H9 (cell line): ENCODE data around the gene CDK10. TPM values are rescaled to one million over a fixed set of nuclear protein-coding genes. Genes with fewer than 3 reads are reported as not detected.
A peak's percentile ranks its signal among the peaks of the same experiment; 100 is the strongest.

Experiments
- DNase-seq: peaks from one replicate; pipeline ENCODE4 v3.0.0-alpha.2; 2017
- H2AFZ ChIP-seq: one replicate; pipeline ENCODE4 v1.6.1; 2013; ENCODE audit warnings: mild to moderate bottlenecking, low read length, control low read depth, moderate library complexity
- H2AK5ac ChIP-seq: 2 replicates; pipeline ENCODE4 v1.6.1; 2013; ENCODE audit warnings: low read length, control low read depth, mixed read lengths; ENCODE audit not compliant: insufficient read length
- H2BK120ac ChIP-seq: one replicate; pipeline ENCODE4 v1.6.1; 2013; ENCODE audit warnings: low read depth, mild to moderate bottlenecking, low read length, control low read depth, inconsistent platforms; ENCODE audit not compliant: poor library complexity, severe bottlenecking
- H2BK12ac ChIP-seq: 2 replicates; pipeline ENCODE4 v1.6.1; 2013; ENCODE audit warnings: low read length, control low read depth, mixed read lengths, low read depth; ENCODE audit not compliant: insufficient read length
- H2BK15ac ChIP-seq: 2 replicates; pipeline ENCODE4 v1.6.1; 2013; ENCODE audit warnings: low read depth, low read length, control low read depth
- H2BK20ac ChIP-seq: one replicate; pipeline ENCODE4 v1.6.1; 2013; ENCODE audit warnings: low read depth, mild to moderate bottlenecking, low read length, control low read depth, inconsistent platforms; ENCODE audit not compliant: poor library complexity, severe bottlenecking
- H2BK5ac ChIP-seq: 2 replicates; pipeline ENCODE4 v1.6.1; 2013; ENCODE audit warnings: low read length, control low read depth, mixed read lengths; ENCODE audit not compliant: insufficient read length
- H3K14ac ChIP-seq: 2 replicates; pipeline ENCODE4 v1.6.1; 2013; ENCODE audit warnings: low read length, control low read depth; ENCODE audit not compliant: insufficient read depth
- H3K18ac ChIP-seq: 2 replicates; pipeline ENCODE4 v1.6.1; 2013; ENCODE audit warnings: low read depth, mild to moderate bottlenecking, mixed read lengths, low read length, control low read depth; ENCODE audit not compliant: insufficient read length
- H3K23ac ChIP-seq: 2 replicates; pipeline ENCODE4 v1.6.1; 2013; ENCODE audit warnings: low read length, control low read depth, mixed read lengths, low read depth; ENCODE audit not compliant: insufficient read length
- H3K23me2 ChIP-seq: 2 replicates; pipeline ENCODE4 v1.6.1; 2013; ENCODE audit warnings: low read depth, mild to moderate bottlenecking, mixed read lengths, low read length, control low read depth; ENCODE audit not compliant: insufficient read length, poor library complexity, severe bottlenecking
- H3K27ac ChIP-seq: 2 replicates; pipeline ENCODE4 v1.5.1; 2013; ENCODE audit warnings: low read length, control low read depth, mixed read lengths, low read depth; ENCODE audit not compliant: insufficient read length
- H3K27me3 ChIP-seq: 2 replicates; pipeline ENCODE4 v1.6.1; 2013; ENCODE audit warnings: low read length, control low read depth, inconsistent platforms; ENCODE audit not compliant: insufficient read depth
- H3K4ac ChIP-seq: 2 replicates; pipeline ENCODE4 v1.6.1; 2013; ENCODE audit warnings: low read depth, mild to moderate bottlenecking, control low read depth, inconsistent platforms, low read length, moderate library complexity
- H3K4me1 ChIP-seq: 2 replicates; pipeline ENCODE4 v1.6.1; 2013; ENCODE audit warnings: low read length, control low read depth, inconsistent platforms; ENCODE audit not compliant: insufficient read depth
- H3K4me2 ChIP-seq: 2 replicates; pipeline ENCODE4 v1.6.1; 2013; ENCODE audit warnings: low read length, control low read depth, mixed read lengths; ENCODE audit not compliant: insufficient read length, insufficient read depth
- H3K56ac ChIP-seq: 2 replicates; pipeline ENCODE4 v1.6.1; 2013; ENCODE audit warnings: low read depth, mild to moderate bottlenecking, mixed read lengths, low read length, control low read depth; ENCODE audit not compliant: insufficient read length
- H3K79me1 ChIP-seq: 2 replicates; pipeline ENCODE4 v1.6.1; 2013; ENCODE audit warnings: low read depth, mild to moderate bottlenecking, moderate library complexity, low read length, control low read depth, inconsistent platforms; ENCODE audit not compliant: insufficient read depth, poor library complexity, severe bottlenecking
- H3K79me2 ChIP-seq: 2 replicates; pipeline ENCODE4 v1.6.1; 2013; ENCODE audit warnings: low read length, control low read depth, inconsistent platforms; ENCODE audit not compliant: insufficient read depth
- H3K9ac ChIP-seq: 2 replicates; pipeline ENCODE4 v1.6.1; 2013; ENCODE audit warnings: low read length, control low read depth, mixed read lengths; ENCODE audit not compliant: insufficient read length; ENCODE audit errors: extremely low read depth
- H3K9me3 ChIP-seq: one replicate; pipeline ENCODE4 v1.6.1; 2013; ENCODE audit warnings: low read depth, low read length, inconsistent platforms; ENCODE audit not compliant: control insufficient read depth
- H3T11ph ChIP-seq: one replicate; pipeline ENCODE4 v1.6.1; 2013; ENCODE audit warnings: mild to moderate bottlenecking, low read length, control low read depth, inconsistent platforms
- H4K20me1 ChIP-seq: one replicate; pipeline ENCODE4 v1.6.1; 2013; ENCODE audit not compliant: control insufficient read depth, insufficient read length, insufficient read depth
- H4K5ac ChIP-seq: 2 replicates; pipeline ENCODE4 v1.6.1; 2013; ENCODE audit warnings: low read depth, mild to moderate bottlenecking, mixed read lengths, low read length, control low read depth; ENCODE audit not compliant: insufficient read length
- H4K8ac ChIP-seq: replicated peaks from 2 replicates; pipeline ENCODE4 v1.6.1; 2013; ENCODE audit warnings: low read length, control low read depth, mixed read lengths, low read depth; ENCODE audit not compliant: insufficient read length
- H4K91ac ChIP-seq: 2 replicates; pipeline ENCODE4 v1.6.1; 2013; ENCODE audit warnings: low read depth, mild to moderate bottlenecking, moderate library complexity, mixed read lengths, low read length, control low read depth; ENCODE audit not compliant: insufficient read length
- H3K27ac Mint-ChIP-seq, 3 experiments: 2 replicates in 2 of 3; 3 replicates in 1 of 3; pipeline ENCODE4 v1.8.0; 2020 to 2021; ENCODE audit warnings: mixed read lengths in 3 of 3, mild to moderate bottlenecking in 1 of 3, moderate library complexity in 1 of 3
- H3K27me3 Mint-ChIP-seq: 2 replicates; pipeline ENCODE4 v1.8.0; 2021; ENCODE audit warnings: low read depth, mild to moderate bottlenecking, moderate library complexity, mixed read lengths
- H3K36me3 Mint-ChIP-seq, 3 experiments: 2 replicates in 2 of 3; 3 replicates in 1 of 3; pipeline ENCODE4 v1.8.0; 2020 to 2021; ENCODE audit warnings: low read depth in 3 of 3, mixed read lengths in 3 of 3; ENCODE audit not compliant: insufficient read depth in 1 of 3
- H3K4me1 Mint-ChIP-seq, 2 experiments: 2 replicates each; pipeline ENCODE4 v1.8.0; 2020; ENCODE audit warnings: mixed read lengths in 2 of 2
- H3K4me3 Mint-ChIP-seq, 2 experiments: 2 replicates in 1 of 2; 3 replicates in 1 of 2; pipeline ENCODE4 v1.8.0; 2020 to 2021; ENCODE audit warnings: mild to moderate bottlenecking in 2 of 2, mixed read lengths in 2 of 2, moderate library complexity in 1 of 2
- H3K9me3 Mint-ChIP-seq, 2 experiments: 2 replicates in 1 of 2; 3 replicates in 1 of 2; pipeline ENCODE4 v1.8.0; 2020; ENCODE audit warnings: mild to moderate bottlenecking in 2 of 2, mixed read lengths in 2 of 2, moderate library complexity in 1 of 2
- WGBS: extraction: QIAGEN DNeasy Blood & Tissue Kit; methylation state at CpG from one replicate; pipeline ENCODE4 v1.1.7; 2013; ENCODE audit warnings: missing lambda C conversion rate, low lambda C conversion rate, mixed read lengths; ENCODE audit not compliant: insufficient read length; ENCODE audit errors: extremely low coverage; 5-methylcytosine and 5-hydroxymethylcytosine counted together
- total RNA-seq: library from RNA; stranded (reverse); gene quantifications from 2 replicates; pipeline ENCODE4 v1.2.1, GENCODE V29; 2021
- TF ChIP-seq, protein P1 (sequence below): fragments of 200-600 bp; sonication (generic); conservative IDR thresholded peaks from 3 replicates; pipeline ENCODE4 v1.8.0; 2021; ENCODE audit warnings: antibody characterized with exemption, mild to moderate bottlenecking

Gene CDK10
- total RNA-seq, 1 experiment from 2014 or later = 77.1 TPM

DNA sequence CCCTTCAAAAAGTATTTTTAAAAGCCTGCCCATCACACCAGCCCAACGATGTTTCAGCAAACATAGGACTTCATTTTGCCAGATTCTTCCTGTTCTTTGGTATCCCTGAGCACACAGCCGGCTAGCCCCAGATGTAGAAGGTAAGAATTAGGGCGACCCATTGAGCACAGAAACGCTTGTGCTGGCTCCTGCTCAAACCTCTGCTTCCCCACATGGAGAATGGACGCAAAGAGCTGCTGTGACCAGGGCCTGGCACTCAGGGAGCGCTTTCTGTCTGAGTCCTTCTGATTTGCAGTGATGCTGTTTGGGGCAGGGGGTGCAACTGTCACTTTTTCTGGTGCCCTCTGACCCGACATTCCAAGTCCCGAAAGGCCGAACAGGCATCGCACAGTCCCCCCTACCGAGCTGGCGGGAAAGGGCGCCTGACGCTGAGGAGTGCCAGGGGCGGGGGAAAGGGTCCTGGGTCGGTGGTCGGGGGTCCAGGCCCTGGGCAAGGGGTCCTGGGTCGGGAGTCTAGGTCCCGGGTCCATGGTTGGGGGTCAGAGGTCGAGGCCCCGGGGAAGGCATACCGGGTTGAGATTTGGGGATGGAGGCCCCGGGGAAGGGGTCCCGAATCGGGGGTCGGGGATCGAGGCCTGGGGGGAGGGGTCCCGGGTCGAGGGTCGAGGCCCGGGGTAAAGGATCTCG, 29.9 kb upstream of the CDK10 start:
- H2AK5ac ChIP-seq = no peak overlapping the region
- H3K79me2 ChIP-seq = peaks cover 5% of the 10 kb centered on the region; the same call in 1 of the 2 replicates
- no peak overlapping the region for H3T11ph ChIP-seq
- TF ChIP-seq, protein P1, sequence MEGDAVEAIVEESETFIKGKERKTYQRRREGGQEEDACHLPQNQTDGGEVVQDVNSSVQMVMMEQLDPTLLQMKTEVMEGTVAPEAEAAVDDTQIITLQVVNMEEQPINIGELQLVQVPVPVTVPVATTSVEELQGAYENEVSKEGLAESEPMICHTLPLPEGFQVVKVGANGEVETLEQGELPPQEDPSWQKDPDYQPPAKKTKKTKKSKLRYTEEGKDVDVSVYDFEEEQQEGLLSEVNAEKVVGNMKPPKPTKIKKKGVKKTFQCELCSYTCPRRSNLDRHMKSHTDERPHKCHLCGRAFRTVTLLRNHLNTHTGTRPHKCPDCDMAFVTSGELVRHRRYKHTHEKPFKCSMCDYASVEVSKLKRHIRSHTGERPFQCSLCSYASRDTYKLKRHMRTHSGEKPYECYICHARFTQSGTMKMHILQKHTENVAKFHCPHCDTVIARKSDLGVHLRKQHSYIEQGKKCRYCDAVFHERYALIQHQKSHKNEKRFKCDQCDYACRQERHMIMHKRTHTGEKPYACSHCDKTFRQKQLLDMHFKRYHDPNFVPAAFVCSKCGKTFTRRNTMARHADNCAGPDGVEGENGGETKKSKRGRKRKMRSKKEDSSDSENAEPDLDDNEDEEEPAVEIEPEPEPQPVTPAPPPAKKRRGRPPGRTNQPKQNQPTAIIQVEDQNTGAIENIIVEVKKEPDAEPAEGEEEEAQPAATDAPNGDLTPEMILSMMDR = no peak
- H3K18ac ChIP-seq = no peak overlapping the region
- no peak overlapping the region for H3K4ac ChIP-seq
- no peak overlapping the region for H3K56ac ChIP-seq
- no peak overlapping the region for H2BK5ac ChIP-seq
- H2BK120ac ChIP-seq = no peak overlapping the region
- no peaks in the 10 kb centered on the region for H3K4me1 ChIP-seq
- H4K20me1 ChIP-seq = no peaks in the 10 kb centered on the region
- H3K27ac ChIP-seq = no peak overlapping the region
- H2BK12ac ChIP-seq = no peak overlapping the region
- H3K14ac ChIP-seq = no peak overlapping the region
- H2BK15ac ChIP-seq = no peak overlapping the region
- H2BK20ac ChIP-seq = no peak overlapping the region
- peaks cover 7% of the 10 kb centered on the region for H3K23me2 ChIP-seq
- H3K4me2 ChIP-seq = peak overlapping the region; percentile 84
- WGBS = no CpG with 5 or more reads among the region's 32 CpGs
- no peak for DNase-seq
- no peak overlapping the region for H4K8ac ChIP-seq
- H2AFZ ChIP-seq = no peak overlapping the region
- H3K9ac ChIP-seq = no peak overlapping the region
- H3K27me3 Mint-ChIP-seq = peaks cover 2% of the 10 kb centered on the region; the same call in 1 of the 2 replicates
- peaks cover 9 to 14% of the 10 kb centered on the region in 2 experiments for H3K4me1 Mint-ChIP-seq
- H4K91ac ChIP-seq = no peak overlapping the region
- peaks cover 7% of the 10 kb centered on the region in 2 experiments; a peak in 4 of 5 replicates for H3K9me3 Mint-ChIP-seq
- H3K23ac ChIP-seq = no peak overlapping the region
- peaks cover 2% of the 10 kb centered on the region for H3K79me1 ChIP-seq
- H3K27me3 ChIP-seq = no peaks in the 10 kb centered on the region
- H3K9me3 ChIP-seq = no peaks in the 10 kb centered on the region
- H4K5ac ChIP-seq = no peak overlapping the region
- H3K4me3 Mint-ChIP-seq = peak overlapping the region; percentile 84 to 92
- 0 out of 7 replicates have a peak overlapping the region, but pooled peaks of 1 of the 3 experiments have one; percentile 35 for H3K27ac Mint-ChIP-seq
- H3K36me3 Mint-ChIP-seq = peaks cover 32 to 40% (median 39%) of the 10 kb centered on the region in 3 experiments
